ENCODE data around the gene PSMD8.
"Not testable (repeated sequence)": the region's sequence is repeated elsewhere in the genome, so short reads cannot be mapped to it uniquely, and the experiment has no call there.

The PSMD8 gene

GRCh38 chr19:38411898-38412297 lies 37.5 kb downstream of the PSMD8 start:
- not testable (repeated sequence) for DNase-seq

DNA sequence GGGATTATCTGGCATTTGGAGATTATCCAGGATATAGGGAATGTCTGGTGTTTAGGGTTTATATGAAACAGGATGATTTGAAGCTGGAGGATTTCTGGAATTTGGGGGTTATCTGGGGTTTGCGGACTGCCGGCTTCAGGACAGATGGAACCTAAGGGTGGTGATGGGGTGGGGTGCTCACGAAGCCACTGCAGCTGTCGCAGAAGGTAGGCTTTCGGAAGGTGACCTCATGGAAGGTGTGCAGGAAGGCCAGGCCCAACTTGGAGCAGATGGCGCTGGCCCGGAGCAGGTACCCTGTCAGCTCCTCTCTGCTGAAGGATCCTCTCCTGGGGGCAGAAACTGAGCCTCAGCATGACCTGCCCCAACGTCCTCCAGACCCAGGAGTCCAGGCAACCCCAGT lies 38.1 kb downstream of the PSMD8 start:
- no peak for DNase-seq

DNA sequence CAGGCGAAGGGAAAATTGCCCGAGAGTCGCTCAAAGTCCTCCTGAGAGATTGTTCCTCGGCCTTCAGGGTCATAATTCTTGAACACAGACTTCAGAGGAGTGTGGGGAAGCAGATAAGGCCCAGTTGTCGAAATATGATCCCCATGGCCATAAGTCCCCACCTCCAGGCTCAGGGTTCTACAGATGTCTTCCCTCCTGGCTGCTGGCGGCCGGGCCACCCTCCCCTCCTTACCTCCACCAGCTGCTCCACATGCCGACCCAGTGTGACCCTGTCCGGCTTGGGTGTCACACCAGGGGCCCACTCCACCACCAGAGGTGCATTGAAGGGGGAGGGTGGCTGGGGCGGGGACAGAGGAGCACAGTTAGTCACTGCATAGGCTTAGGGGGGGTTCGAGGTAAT lies 38.6 kb downstream of the PSMD8 start:
- no peak for DNase-seq

DNA sequence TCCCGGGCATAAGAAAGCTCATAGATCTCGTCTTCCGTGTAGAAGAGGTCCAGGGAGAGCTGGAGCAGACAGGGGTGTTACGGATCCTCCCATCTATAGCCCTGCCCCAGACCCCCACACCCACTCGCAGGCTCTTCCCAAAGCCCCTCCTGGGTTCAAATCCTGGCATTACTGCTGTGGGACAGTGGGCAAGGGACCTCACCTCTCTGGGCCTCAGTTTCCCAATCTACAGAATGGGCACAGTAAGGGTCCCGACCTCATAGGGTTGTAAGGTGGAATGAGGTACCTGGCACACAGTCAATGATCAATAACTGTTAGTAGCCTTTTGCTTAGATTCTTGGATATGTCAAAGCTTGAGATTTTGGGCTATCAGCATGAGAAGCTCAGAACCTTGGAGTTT lies 39.0 kb downstream of the PSMD8 start:
- DNase-seq, result no peak

DNA sequence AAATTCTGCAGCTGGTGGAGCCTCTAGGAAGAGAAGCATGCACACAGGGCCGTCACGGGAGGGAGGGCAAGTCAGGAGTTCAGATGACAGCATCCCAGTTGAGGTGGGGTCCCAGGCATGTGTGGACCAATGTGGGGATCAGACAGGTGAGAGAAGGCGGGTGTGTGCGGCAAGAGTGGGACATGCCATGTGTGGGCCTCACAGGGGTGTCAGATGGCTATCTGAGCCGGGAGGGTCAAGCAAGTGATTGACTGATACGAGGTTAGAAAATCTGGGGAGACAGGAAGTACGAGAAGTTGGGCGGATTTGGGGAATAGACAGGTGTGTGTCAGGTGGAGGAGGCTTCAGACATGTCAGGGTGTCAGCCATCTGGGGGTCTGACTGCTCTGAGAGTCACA lies 42.8 kb downstream of the PSMD8 start:
- DNase-seq, result no peak

DNA sequence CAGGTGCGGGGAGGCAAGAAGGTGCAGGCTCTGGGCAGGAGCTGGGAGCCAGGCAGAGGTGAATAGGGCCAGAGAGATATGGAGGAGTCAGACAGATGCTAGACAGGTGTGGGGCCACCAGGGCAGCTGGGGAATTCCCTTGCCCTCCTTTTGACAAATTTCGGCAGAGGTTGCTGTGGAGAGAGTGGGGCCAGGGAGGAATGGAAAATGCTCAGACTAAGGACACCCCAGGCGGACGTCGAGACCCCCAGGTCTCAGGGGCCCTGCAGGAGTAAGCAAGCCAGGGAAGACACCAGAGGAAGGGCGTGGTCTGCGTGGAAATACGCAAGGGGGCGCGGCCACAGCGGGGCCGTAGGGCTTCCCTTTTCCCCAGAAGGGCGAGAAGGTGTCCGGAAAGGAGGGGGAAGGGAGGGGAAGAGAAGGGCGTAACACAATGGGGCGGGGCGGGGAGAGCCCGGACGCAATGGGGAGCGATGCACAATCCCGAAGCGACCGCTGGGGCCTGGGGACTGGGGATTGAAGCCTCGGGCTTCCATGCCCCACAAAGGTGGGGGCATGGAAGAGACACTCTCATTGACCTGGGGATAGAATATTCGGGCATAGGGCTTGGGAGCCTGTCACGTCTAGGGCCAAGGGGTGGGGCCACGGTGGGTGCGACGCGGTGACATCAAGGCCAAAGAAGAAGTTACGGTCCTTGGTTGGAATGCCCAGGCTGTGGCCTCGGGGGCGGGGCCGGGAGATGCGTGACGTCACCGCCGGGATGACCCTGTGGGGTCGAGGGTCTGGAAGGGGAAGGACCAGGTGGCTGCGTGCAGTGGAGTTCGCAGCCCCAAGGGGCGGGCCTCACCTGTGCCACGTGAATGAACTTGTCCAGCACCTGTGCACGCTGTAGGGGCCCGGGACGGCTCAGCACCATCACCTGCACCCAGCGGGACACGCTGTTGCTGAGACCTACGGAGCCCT lies 43.5 kb downstream of the PSMD8 start:
- peak; percentile 13 for DNase-seq

GRCh38 chr19:38420935-38421334 lies 46.6 kb downstream of the PSMD8 start:
- DNase-seq, result no peak

DNA sequence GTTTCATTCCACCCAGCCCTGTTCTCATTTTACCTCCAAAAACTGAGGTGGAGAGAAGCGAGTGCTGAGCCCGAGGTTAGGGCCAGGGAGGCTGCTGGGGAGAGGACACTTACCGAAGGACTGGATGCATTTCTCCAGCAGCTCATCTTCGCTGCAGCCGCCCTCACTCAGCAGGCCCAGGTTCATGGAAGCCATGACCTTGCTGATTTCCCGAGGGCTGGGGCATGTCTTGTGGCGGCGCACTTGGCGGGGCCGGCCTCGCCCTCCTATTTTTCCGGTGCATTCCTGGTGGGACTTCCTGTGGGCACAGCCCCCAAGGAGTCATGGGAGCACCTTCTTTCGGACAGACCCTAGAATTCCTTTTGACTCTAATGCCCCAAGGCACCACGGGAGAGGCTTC lies 47.5 kb downstream of the PSMD8 start:
- DNase-seq, result no peak

DNA sequence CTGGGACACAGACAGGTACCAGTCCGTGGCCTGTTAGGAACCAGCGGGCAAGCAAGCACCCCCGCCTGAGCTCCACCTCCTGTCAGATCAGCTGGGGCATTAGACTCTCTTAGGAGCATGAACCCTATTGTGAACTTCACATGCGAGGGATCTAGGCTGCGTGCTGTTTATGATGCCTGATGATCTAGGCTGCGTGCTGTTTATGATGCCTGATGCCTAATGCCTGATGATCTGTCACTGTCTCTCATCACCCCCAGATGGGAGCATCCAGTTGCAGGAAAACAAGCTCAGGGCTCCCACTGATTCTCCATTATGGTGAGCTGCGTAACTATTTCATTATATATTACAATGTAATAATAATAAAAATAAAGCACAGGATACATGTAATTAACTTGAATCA lies 48.1 kb downstream of the PSMD8 start:
- no peak for DNase-seq

- no peak for DNase-seq
These were observed 49.9 kb downstream of the PSMD8 start for GRCh38 chr19:38424272-38424671.

- no peak for DNase-seq
These were observed 50.9 kb downstream of the PSMD8 start for GRCh38 chr19:38425222-38425809.

DNA sequence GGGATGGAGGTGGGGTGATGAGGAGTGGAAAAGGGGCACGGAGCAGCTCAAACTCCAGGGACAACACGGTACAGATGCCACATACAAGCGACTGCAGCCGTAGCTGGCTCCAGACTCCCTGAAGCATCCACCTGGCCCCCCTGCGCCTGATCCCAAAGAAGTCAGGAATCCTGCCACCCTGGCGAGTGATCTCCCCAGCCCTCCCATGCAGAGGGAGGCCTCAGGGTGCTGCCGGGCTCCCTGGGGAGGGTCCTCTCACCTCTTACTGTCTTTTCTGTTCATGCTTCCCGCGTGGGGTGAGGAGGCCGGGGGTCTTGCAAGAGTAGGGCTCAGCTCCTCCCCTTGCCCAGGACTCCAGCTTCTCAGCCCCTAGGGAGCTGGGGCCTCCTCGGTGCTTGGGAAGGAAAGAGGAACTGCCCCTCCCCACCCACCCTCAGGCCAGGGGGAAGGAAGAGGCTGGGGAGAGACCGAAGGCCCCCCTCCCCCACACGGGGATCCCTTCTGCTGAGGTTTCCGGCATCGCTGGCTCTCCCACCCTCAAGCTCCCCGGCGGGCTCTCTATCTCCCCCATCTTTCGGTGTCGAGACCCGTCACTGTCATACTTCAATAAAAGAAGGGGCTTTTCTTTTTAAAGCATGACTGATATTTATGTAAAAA lies 51.6 kb downstream of the PSMD8 start, which contains the start of gene RASGRP4:
TSS of gene RASGRP4 (minus strand) at position 410 of the 657 bp plus-strand sequence. CDS start at position 282, 128 bp downstream.
- peak; percentile 14 for DNase-seq

DNA sequence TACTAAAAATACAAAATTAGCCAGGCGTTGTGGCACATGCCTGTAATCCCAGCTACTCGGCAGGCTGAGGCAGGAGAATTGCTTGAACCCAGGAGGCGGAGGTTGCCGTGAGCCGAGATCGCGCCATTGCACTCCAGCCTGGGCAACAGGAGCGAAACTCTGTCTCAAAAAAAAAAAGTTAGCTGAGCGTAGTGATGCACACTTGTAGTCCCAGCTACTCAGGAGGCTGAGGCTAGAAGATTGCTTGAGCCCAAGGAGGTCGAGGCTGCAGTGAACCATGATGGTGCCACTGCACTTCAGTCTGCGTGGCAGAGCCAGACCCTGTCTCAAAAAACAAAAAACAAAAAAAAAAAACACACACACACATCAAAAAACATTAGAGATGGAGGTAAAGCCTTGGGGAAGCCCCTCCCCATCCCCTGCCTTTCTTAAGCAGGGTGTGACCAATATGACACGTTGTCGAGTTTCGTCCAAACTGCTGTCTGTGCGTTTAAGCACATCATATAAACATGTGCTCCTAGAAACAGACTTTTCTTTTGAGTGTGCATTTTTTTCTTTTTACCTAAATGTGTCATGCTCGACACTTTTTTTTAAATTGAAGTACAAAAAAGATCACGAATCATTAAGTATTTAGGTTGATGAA lies 52.8 kb downstream of the PSMD8 start:
- not testable (repeated sequence) for DNase-seq

DNA sequence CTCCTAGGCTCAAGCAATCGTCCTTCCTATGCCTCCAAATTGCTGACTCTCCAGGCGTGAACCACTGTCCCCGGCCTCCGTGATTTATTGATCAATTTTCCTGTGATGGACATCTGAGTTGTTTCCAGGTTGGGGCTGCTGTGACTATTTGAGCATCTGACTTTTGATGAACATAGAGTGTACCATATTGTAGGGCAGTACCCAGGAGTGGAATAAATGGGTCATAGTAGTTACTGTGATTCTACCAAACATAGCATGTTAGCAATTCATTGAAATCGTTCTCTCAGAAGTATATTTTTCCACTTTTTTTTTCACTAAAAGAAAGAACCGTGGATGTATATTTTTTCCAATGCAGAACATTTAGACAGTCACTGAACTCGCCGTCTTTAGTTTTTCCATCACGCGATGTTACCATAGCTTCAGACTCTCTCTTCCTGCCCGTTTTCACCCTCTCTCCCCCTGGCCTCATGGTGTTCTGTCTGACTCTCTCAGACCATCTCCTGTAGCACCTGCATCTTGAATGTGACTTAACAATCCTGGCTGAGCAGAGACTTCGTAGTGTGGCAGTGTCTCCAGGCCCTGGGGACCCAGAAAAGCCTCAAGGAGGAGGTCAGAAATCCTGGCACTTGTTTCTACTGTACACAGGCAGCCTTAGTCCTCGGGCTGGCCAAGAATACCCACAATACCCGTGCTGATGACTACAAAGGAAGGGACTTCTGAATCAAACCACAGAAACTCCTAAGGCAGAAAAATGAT lies 54.9 kb downstream of the PSMD8 start:
- no peak for DNase-seq

DNA sequence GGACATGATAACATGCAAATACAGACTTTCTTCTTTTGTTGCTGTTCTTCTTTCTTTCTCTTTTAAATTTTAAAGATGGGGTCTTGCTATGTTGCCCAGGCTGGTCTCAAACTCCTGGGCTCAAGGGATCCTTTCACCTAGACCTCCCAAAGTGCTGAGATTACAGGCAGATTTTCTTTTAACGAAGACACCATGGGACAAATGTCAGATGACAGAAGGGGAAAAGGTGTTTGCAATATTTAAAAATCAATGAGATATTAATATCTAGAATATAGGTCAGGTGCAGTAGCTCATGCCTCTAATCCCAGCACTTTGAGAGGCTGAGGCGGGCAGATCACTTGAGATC lies 55.4 kb downstream of the PSMD8 start:
- no peak for DNase-seq

DNA sequence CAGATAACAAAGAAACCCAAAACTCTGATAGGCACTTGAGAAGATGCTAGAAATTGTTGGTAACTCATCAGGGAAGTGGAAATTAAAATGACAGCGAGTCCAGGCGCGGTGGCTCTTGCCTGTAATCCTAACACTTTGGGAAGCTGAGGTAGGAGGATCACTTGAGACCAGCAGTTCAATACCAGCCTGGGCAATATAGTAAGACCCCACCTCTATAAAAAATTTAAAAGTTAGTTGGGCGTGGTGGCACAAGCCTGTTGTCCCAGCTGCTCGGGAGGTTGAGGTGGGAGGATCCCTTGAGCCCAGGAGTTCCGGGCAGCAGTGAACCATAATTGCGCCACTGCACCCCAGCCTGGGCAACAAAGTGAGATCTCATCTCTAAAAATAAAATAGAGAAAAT lies 56.6 kb downstream of the PSMD8 start:
- DNase-seq, result no peak

DNA sequence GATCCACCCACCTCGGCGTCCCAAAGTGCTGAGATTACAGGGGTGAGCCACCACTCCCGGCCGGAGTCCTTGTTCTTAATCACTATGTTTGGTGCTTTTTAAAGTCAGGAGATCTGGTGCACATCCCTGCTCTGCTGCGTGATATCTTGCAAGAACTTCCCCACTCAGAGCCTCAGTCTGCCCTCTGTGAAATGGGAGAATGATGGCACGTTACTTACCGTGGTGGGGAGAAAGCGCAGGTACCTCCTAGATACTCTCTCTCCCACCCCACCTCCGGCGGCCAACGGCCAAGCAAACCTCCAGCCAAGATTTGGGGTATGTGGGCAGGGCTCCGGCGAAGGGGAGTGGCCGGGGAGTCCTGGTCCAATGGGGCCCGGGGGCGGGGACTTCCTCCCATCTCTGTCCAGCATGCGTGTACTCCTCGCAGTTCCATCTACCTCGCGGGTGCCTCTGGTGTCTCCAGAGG lies 58.9 kb downstream of the PSMD8 start, which contains the start of gene RYR1:
TSS of gene RYR1 (plus strand) at position 424 of the 466 bp plus-strand sequence. CDS start 139 bp downstream, outside the sequence.
- no peak for DNase-seq
